GM19025 (cell line): ENCODE measurements around the gene DHX58.

Source experiments
- ATAC-seq: cut with Tn5 transposase; IDR thresholded peaks from one replicate; pipeline ENCODE4 v1.9.1; 2021; ENCODE audit warnings: mild to moderate bottlenecking, low read depth, moderate library complexity; ENCODE audit not compliant: unreplicated experiment

Gene DHX58

DNA sequence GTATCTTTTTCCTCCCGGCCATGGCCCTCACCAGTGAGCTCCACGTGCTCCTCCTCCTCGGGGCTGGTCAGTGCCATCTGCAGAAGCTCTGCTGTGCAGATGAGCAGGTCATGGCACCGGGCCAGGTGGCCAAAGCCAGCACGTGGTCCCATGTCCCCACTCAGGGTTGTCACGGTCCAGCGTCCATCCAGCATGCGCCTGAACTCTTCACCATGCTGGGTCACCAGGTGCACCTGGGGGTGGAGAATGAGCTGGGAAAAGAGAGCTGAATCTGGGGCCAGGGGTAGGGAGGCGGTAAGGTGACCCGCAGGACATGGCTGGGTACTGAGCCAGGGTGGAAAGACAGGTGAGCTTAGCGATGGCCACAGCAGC is 1.3 kb downstream of the DHX58 start:
- ATAC-seq = no peak

GRCh38 chr17:42110301-42111264 is 1.9 kb downstream of the DHX58 start:
- no peak for ATAC-seq

- ATAC-seq = no peak
Measured at GRCh38 chr17:42109086-42109485, 3.4 kb downstream of the DHX58 start.

DNA sequence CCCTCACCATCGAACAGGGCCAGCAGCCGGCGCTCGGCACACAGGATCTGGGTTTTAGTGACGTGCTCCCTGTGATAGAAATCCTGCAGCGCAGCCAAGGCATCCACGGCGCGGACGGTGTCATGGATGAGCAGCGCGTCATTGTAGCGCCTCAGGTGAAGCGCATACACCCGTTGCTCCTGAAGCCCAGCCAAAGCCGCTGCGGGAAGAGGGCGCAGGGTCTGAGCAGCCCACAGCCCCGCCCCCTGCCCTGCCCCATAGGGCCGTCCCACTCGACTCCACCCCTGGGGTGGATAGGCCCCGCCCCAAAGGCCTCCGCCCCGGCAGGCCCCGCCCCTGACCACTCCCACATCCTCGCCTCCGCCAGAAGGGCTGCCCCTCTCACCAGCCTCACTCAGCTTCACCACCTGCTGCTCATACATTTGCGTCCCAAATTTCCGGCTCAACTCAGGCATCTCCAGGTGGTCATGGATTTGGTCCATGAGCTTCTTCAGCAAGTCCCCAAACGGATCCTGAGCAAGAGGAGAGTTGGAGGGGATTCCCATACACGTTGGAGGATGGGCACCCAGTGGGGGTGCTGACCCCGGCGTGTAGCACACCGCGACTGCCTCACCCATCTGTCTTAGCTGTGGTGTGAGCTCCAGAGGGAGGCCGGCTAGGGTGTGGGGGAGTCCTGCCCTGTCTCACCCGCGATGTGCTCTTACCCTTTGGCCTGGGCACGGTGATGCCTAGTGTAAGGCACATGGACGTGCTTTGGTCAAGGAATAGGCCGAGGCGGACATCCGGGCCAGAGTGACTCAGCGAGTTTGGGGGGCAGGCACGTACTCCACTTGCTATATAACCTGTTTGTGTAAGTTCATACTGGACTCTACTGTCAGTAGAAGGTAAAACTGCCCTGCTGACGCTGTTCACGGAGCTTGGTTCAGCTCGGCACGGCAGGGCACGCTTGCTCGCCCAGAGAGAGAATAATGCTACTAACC is 4.6 kb downstream of the DHX58 start:
- ATAC-seq = peak; percentile 63

DNA sequence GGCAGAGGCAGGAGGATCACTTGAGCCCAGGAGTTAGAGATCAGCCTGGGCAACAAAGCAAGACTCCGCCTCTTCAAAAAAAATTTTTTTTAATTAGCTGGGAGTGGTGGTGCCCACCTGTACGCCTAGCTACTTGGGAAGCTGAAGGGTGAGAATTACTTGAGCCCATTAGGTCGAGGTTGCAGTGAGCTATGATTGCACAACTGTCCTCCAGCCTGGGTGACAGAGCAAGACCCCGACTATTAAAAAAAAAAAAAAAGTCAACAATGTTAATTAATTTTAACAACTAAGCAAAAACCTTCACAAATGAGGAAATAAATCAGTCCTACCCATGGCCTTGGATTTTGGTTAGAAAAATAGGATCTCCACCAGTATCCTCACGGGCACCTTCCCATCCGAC is 5.4 kb downstream of the DHX58 start:
- no peak for ATAC-seq

GRCh38 chr17:42106009-42106408 is 6.5 kb downstream of the DHX58 start:
- ATAC-seq = no peak

DNA sequence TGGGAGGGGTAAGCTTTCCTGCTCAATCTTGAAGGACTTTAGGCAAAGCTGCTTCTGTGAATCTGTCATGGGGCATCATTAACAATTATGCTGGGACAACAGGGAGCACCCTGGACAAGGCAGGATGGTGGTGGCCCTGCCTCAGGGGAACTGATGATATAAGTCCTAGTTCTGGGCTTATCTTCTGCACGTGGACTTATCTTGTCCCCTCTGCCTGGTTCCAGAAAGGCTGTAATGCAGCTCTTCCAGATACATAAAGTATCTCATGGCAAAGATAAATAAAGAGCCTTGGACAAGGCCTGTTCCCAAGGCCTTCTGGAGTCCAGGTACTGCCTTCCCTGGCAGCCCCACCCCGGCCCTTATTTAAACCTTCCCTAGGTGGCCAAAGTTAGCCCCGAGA is 8.2 kb downstream of the DHX58 start:
- no peak for ATAC-seq

DNA sequence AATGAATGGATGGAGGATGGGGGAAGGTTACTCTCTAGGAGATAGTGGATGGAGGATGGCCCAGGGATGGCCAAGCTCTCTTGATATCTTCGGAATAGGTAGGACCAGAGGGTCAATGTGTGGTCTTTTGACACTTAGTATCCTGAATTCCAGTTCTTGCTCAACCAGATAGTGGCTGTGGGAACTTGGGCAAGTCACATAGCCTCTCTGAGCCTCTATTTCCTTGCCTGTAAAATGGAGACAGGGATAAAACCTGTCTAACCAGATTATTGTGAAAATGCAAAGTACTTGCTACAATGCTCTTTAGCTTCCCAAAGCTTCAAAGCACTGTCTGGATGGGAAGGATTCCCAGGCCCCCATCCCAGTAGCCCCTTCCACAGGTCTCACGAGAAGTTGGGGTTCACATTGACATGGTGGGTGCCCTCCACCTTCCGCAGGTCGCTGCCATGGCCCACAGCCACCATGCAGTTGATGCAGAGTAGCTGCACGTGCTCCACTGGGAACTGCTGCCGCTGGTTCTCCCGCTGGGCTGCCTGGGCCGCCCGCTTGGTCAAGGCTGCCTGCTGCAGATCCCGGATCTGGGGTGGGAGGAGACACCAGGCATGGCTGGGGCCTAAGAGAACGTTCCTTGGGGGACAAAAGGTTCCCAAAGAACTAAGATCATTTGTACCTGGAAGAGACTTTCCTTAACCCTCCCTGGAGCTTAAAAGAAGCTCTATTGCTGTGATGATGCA is 9.1 kb downstream of the DHX58 start:
- ATAC-seq = no peak

GRCh38 chr17:42101513-42102292 is 10.8 kb downstream of the DHX58 start:
- ATAC-seq = no peak

GRCh38 chr17:42098730-42099399 is 13.6 kb downstream of the DHX58 start:
- ATAC-seq = no peak

DNA sequence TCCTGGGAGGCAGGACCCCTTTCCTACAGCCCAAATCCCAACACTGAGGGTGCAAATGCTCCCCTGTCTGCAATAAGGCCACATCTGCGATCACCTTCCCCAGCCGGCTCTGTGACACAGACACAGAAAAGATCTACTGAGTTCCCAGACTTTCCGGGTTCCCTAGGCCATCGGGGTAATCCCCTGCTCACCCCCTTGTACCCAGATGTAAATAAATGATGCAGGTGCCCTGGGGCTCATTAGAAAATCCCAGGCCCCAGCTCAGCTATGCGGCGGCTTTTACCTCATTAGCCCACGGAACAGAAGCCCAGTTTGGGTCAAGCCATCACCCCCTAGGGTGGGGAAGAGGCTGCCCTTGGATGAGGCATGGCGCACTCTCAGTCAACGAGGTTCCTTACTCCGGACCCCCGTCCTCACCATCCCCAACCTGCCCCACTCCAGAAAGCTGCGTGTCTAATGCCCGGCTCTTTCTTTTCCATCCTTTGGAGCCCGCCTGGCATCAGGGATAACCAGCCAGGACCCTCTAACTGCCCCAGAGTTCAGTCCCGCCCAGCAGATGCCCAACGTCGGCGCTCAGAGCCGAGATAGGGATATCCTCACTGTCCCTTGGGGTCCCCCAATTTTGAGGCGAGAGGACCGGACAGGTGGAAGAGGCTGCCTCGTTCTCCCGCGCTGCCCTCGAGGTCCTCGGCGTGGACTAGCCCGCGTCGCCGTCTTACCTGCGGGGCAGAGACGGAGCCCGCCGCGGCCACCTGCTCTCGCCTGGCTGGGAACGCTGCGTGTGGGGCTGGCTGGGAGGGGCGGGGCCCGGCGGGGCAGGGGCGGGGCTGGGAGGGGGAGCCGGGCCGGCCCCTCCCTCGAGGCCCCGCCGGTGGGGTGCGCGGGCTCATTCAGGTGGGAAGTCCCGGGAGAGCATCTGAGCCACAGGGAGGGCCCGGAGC is 14.6 kb downstream of the DHX58 start, which contains the start of gene ZNF385C:
Gene ZNF385C (minus strand): TSS at position 783 of the 941 bp plus-strand sequence. CDS start 35,417 bp downstream, outside the sequence.
- ATAC-seq = no peak

- ATAC-seq = no peak
Measured at GRCh38 chr17:42096360-42097111, 16.0 kb downstream of the DHX58 start.

DNA sequence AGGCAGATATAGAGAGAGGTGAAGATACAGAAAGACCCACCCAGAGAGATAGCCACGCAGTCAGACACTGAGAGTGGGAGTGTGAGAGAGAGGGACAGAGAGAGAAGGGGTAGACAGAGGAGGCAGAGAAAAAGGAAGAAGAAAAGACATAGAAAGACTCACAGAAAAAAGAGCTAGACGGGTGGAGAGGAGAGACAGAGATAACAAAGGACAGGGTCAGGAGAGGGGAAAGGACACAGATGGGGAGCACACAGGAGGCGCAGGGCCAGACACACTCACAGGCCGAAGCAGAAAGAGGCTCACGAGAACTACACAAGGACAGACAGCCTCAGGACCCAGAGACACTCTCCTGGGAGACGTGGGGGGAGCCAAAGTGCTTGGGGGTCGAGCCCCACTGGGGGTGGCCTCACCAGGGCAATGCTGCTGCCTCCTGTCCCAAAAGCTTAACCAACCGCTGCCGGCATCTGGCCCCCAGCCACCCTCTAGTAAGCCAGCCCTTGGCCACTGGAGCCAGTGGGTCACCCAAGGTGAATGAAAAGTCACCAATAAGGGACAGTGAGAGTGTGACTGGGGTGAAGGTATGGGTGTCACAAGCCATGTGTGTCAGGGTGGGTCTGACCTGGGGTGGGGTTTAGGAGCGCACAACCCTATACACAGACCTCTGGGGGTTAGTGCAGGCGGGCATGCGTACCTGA is 18.0 kb downstream of the DHX58 start:
- ATAC-seq = no peak

DNA sequence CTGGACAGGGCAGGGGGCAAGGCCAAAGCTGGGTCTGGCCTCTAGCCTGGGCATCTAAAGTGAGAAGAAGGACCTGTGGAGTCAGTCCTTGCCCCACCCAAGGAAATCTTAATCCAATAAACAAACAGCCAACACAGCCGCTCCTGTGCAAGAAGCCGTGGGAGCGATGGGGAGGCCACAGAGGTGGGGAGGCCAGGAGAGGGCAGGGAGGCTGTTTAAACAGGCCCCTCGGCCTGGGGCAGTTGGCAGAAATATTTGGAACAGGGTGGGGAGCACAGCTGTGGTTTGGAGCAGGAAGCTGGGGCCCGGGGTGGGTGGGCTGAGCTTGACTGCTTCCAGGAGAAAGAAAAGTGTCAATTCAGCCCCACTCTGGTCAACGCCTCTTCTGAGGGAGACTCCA is 19.6 kb downstream of the DHX58 start:
- ATAC-seq = no peak

DNA sequence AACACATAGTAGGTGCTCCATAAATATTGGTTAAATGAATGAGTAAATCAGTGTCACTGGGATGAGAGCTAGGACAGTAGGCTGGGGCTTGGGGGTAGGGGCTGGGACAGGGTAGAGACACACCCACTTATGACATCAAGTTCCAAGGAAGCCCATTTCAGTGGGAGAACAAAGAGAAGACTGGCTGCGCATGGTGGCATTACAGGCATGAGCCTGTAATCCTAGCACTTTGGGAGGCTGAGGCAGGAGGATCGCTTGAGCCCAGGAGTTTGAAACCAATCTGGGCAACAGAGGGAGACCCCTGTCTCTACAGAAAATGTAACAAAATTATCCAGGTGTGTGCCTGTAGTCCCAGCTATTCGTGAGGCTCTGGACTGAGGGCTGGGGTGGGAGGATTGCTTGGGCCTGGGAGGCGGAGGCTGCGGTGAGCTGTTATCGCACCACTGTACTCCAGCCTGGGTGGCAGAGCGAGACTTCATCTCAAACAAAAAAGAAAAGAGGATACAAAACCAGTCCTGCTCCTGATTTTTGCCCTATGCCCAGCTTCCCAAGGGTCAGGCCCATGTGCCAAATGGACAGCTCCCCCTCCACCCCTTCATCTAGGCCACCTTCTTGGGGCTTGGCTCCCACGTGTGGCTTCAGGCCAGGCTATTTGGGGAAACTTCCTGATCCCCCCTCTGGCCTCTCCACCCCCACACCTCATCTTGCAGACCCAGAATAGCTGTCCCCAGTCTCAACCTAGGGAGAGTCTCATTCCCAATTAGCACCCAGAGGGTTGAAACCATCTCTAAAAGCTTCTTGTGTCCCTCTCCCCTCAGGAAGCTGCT is 21.3 kb downstream of the DHX58 start:
- no peak for ATAC-seq

- ATAC-seq = no peak
Measured at GRCh38 chr17:42088736-42089135, 23.8 kb downstream of the DHX58 start.
